Measurements from ENCODE around the gene PRDM7.
"Not testable (repeated sequence)": the region's sequence is repeated elsewhere in the genome, so short reads cannot be mapped to it uniquely, and the experiment has no call there.

PRDM7 gene

DNA sequence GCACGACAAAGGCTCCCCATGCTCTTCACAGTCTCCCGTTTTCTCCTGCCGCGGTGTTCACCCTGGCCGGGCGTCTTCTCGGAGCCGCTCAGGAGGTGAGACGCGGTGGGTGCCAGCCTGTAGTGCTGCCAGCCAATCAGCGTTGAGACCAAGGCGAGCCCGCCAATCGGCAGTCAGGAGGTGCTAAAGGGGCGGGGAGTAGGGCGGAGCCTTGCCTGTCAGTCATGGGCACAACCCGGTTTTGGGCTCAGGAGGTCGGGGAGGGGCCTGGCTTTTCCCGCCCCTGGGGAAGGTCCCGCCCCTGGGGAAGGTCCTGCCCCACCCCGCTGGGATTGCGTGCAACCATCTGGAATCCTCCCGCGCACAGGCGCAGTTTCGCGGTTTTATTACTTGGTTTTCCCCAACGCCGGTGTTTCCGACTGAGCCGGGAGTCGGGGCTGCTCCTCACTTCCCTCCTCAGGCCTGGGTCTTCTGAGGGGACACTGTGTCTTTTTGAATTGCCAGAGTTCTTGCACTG lies at the start of gene PRDM7:
PRDM7 (minus strand) TSS at position 92 of the 517 bp plus-strand sequence. CDS start 1,421 bp downstream, outside the sequence.
- DNase-seq (ENCODE audit: low read depth in 2 of 2): peak; percentile 90 to 92

DNA sequence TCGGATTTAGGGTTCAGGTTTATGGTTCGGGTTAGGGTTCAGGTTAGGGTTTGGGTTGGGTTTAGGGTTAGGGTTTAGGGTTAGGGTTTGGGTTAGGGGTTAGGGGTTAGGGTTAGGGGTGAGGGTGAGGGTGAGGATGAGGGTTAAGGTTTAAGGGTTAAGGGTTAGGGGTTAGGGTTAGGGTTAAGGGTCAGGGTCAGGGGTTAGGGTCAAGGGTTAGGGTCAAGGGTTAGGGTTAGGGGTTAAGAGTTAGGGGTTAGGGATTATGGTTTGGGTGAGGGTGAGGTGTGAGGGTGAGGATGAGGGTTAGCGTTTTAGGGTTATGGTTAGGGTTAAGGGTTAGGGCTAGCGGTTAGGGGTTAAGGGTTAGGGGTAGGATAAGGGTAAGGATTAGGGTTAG lies 44.7 kb upstream of the PRDM7 start:
- DNase-seq (ENCODE audit: low read depth in 2 of 2): not testable (repeated sequence)

DNA sequence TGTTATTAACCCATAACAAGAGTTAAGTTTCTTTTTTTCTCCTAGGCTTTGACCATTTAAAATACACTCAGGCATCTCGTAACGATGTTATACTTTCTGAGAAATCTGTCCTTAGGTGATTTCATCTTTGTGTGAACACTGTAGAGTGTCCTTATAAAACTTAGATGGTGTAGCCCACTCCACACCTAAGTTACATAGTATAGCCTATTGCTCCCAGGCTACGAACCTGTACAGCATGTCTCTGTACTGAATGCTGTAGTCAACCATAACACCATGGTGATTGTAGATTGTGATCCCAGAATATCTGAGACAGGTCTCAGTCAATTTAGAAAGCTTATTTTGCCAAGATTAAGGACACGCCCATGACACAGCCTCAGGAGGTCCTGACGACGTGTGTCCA lies 30.5 kb upstream of the PRDM7 start:
- not testable (repeated sequence) for DNase-seq (ENCODE audit: low read depth in 2 of 2)

DNA sequence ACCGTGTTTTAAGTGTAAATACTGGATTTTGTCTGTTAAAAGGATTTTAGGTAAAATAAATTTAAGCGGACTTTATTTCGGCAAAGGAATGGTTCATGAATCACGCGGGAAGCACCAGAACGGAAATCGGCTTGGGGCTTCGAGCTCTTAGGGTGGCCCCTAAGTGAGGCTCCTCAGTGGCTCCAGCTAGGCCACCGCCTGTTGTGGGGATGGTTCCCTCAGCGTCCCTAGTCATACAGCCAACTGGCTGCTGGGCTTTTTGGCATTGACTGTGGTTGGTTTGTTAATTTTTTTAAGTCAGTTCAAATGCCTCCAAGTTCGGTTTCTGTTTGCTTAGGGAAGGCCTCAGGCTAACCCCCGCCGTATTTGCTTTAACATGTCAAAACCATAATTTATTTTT lies 29.9 kb upstream of the PRDM7 start:
- not testable (repeated sequence) for DNase-seq (ENCODE audit: low read depth in 2 of 2)

DNA sequence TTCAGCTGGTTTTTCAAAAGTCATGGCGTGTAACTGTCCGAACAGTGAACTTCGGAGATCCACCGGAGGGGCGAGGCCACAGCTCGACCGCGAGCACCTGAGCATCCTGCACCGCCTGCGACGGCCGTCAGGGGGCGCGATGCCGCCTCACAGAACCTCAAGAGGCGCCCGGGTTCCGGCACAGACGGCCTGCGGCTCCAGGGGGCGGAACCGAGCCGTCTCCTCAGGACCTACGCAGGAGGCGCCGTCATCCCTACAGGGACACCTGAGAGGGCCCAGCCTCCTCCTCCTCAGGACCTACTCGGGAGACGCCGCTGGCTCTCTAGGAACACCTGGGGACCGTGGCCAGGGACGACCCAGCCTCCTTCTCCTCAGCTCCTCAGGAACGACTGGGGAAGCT lies 29.1 kb upstream of the PRDM7 start:
- peak in 1 of 2 donors; percentile 44 for DNase-seq (ENCODE audit: low read depth in 2 of 2)

DNA sequence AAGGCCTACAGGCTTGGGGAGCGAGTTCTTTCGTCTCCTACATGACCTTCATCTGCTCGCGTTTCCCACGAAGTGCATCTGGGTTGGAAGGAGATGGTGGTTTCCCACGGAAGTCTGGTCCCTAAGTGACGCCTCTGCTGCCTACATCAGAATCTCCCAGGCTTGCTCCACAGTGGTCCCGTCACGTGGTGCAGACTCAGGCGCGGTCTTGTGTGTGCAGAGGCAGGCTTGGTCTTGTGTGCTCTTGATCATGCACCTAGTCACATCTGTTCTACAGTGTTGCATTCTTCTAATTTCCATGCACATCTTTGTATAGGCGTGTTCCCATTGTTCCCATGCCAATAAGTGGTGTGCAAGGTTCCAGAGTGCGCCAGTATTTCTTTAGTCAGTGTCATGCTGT lies 27.6 kb upstream of the PRDM7 start:
- DNase-seq (ENCODE audit: low read depth in 2 of 2): not testable (repeated sequence)

DNA sequence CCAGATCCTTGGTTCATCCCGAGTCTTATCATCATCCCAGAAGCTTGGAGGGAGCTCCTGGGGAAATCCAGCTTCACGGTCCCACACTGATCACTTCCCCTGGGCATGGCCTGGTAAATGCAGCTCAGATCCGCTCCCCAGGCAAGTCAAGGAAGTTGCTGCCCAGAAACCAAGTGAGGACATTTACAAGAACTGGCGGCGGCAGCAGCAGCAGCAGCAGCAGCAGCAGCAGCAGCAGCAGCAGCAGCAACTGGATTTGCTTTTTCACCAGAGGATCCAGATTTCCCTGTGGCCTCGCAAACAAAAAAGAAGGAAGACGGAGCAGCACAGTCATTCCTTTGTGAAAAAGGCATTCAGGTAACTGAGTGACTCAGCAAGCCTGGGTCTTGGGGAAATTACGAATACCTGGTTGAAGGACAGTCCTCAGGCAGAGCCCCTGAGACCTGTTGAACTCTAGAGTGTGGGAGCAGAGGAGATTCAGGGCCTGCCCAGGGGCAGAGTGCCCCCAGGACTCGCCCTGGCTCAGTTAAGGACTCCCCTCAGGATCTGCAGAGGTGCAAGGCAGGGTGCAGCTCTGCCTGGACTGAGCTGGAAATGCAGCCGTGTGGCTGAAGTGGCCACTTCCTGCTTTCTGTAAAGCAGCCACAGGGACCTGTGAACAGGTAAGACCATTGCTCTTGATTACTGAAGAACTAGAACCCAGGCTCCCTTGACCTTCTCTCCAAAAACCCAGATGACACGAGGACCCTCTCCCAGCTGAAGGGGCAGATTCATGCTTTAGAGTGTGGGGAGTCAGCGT lies 25.2 kb upstream of the PRDM7 start:
- DNase-seq (ENCODE audit: low read depth in 2 of 2): not testable (repeated sequence)

DNA sequence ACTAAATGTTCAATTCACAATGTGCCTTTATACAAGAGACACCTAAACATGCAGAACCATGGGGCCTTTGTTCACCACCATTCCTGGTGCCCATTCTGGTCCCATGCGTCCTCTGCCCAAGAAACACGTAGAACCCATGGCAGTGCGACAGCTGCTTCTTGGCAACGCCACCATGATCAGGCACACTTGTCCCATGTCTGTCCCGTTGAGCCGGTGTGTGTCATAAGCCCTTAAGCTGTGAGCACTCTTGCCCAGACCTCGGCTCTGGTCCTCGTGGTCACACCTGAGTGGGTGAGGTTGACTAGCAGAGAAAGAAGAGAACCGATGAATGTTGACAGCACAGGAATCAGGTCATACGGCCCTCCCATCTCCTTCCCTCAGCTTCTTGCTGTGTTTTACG lies 24.2 kb upstream of the PRDM7 start:
- DNase-seq (ENCODE audit: low read depth in 2 of 2): not testable (repeated sequence)

DNA sequence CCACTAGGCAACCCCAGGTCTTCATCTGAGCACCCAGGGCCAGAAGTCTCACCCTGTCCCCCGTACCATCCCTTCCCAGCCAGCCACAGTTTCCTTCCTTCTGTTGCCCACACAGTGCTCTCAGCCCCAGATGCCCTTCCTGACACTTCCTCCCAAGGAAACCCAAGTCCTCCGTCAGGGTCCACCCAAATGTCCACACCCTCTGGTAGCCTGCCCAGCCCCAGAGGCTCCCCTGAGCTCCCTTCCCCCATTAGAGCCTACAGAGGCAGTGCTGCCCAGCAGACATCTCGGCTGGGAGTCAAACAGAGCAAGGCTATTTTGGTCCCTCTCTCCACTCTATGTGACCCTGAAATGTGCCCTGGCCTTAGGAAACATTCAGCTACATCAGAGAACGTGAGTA lies 23.7 kb upstream of the PRDM7 start:
- not testable (repeated sequence) for DNase-seq (ENCODE audit: low read depth in 2 of 2)

DNA sequence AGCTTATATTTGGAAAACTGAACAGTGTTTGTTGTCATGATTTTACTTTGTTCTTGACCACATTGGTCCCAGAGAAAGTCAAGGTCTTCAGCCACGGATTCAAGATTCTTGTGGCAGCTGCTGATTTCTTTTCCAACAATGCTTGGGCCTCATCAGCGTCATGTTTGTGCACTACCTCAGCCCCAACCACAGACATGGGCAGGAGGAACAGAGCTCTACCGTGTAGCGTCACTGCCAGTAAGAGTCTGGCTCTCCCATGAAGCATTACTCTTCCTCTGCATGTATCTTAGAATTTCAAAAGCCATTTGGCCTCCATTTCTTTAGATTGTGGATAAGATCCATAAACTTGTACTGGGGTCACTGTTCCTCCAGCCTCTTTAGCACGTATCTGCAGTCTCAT lies 23.1 kb upstream of the PRDM7 start:
- DNase-seq (ENCODE audit: low read depth in 2 of 2): not testable (repeated sequence)

DNA sequence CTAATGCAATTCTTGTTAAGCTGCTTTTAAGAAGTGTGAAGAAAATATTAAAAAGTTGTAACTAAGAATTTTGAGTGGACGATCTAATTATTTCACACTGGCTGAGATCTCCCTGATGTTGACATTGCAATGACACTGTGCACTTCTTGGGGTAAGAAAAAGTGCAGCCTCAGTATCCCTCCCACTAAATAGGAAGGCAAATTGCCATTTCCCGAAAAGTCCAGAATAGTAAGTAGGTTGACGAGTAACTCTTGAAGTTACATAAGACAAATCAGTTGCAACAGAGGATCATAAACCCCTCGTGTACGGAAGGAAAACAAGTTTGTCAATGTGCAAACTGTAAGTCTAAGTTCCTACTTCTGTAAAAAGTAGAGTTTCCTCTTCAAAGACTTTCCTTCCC lies 21.8 kb upstream of the PRDM7 start:
- not testable (repeated sequence) for DNase-seq (ENCODE audit: low read depth in 2 of 2)

DNA sequence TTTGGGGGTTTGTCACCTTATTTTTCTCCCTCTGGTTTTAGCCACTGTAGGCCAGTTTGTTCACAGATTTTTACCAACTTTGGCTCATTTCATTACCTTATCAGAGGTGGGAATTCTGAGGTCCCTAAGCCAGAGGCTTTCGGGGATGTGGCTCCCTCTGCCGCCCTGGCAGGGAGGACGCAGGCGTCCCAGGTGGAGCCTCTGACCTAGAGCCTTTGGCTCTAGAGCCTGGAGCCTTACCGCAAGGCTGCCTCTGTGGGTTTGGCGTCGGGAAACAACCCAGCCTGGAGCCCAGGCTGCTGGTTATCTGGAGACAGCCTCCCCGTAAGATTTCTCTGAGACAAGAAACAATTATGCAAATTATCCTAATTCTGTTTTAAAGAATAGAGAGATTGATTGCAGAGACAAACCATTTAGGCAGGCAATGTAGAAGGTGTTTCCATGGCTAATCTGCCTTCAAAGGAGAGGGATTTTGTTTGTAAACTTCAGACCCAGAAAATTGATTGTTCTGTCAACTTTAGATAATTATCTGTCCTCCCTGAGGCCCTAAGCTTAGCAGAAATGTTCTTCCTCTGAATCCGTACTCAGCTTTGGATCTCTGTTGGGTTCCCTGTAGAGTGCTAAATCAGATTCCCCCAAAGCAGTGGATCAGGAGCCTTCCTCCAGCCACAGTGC lies 20.0 kb upstream of the PRDM7 start:
- not testable (repeated sequence) for DNase-seq (ENCODE audit: low read depth in 2 of 2)

DNA sequence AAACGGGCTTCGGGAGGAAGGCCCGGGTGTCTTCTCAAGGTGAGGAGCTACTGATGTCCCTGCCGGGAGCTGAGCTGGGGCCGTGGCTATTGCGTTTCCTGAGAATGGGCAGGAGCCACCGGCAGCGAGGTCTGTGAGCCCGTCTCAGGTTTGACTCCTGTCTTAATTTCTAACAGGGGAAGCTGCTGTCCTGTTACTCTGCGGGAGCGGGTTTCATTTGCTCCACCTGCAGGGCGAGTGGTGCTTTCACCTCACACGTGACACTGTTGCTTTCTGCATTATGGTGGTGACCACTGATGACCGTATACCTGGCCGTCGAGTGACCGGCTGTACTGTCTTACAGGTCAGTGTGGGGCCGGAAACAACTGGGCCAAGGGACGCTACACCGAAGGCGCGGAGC lies 17.7 kb upstream of the PRDM7 start:
- DNase-seq (ENCODE audit: low read depth in 2 of 2): not testable (repeated sequence)

DNA sequence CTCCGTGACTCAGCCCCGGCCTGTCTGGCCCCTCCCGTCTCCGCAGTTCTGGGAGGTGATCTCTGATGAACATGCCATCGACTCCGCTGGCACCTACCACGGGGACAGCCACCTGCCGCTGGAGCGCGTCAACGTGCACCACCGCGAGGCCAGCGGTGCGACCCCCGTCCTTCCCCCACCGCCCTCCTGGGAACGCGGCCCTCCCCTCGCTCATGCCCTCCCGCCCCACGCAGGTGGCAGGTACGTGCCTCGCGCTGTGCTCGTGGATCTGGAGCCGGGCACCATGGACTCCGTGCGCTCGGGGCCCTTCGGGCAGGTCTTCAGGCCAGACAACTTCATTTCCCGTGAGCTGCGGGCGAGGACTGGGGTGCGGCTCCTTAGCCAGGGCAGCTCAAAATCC lies 17.2 kb upstream of the PRDM7 start:
- not testable (repeated sequence) for DNase-seq (ENCODE audit: low read depth in 2 of 2)

DNA sequence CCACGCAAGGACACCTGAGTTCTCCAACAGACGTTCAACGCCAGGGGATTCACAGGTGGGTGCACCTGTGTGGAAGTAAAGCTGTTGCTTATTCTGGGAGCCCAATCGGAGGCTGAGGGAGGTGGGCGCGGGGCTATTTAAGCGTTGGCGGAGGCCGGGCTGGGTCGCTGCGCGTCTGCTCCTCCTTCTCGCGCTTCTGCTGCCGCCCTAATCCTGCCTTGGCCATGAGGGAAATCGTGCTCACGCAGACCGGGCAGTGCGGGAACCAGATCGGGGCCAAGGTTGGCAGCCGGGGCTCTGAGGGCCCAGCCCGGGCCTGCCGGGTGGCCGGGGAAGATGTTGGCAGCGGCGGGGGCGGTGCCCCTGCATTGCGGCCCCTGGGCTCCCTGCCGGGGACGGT lies 16.7 kb upstream of the PRDM7 start:
- not testable (repeated sequence) for DNase-seq (ENCODE audit: low read depth in 2 of 2)

DNA sequence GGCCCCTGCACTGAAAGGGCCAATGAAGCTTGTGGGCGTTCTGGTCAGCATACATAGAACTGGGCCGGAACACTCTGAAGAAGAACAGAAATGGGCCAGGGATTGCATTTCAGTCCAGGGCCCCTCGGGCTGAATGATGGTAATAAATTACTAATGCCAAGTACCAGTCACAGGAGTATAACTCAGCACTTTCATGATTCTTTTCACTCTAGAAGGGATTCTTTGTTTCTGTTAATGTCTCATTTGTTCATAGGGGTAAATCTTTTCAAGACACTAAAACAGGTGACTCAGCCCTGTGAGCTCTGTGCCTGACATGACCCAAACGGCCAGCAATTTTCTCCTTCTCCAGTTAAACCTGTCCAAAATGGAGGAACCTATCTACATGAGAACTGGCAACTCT lies 15.7 kb upstream of the PRDM7 start:
- DNase-seq (ENCODE audit: low read depth in 2 of 2): not testable (repeated sequence)

DNA sequence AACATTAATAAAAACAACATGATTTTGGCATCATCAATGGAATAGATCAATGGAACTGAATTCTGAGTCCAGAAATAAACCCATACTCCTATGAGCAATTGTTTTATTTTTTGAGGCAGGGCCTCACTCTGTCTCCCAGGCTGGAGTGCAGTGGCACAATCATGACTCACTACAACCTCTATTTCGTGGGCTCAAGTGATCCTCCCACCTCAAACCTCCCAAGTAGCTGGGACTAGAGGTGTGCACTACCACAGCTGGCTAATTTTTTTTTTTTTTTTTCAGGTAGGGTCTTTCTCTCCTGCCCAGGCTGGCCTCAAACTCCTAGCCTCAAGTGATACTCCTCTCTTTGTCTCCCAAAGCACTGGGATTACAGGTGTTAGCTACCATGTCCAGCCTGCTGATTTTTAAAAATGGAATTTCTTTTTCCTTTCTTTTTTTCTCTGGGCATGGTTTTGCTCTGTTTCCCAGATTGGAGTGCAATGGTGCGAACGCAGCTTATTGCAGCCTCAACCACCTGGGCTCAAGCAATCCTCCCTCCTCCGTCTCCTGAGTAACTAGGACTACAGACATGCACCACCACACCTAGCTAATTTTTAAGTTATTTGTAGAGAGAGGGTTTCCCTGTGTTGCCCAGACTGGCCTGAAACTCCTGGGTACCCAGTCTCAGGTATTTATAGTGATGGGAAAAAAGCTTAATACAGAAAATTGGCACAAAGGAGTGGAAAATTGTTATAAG lies 7.3 kb upstream of the PRDM7 start:
- no peak for DNase-seq (ENCODE audit: low read depth in 2 of 2)

DNA sequence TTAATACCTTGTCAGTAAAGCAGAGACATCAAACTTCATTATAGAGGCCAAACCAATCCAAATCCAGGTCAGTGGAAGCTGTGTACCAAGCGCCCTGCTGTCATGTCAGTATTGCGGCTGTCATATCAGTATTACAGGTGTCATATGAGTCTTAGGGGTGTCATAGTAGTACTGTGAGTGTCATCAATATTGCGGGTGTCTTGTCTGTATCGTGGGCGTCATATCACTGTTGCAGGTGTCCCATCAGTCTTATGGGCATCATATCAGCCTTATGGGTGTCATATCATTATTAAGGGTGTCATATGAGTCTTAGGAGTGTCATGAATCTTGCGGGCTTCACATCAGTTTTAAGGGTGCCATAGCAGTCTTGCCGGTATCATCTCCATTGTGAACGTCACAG lies 6.0 kb upstream of the PRDM7 start:
- DNase-seq (ENCODE audit: low read depth in 2 of 2): no peak

DNA sequence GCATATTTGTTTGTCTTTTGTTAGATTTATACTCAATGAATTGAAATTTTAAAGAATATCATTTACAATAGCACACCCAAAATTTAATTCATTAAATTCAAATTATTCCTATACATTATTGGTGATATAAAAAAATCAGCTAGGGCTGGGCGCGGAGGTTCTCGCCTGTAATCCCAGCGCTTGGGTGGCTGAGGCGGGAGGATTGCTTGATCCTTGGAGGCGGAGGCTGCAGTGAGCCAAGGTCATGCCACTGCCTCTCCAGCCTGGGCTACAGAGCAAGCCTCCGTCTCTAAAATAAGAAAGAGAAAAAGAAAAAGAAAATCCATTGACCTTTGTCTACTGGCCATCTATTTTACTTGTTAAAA lies 4.5 kb upstream of the PRDM7 start:
- no peak for DNase-seq (ENCODE audit: low read depth in 2 of 2)

DNA sequence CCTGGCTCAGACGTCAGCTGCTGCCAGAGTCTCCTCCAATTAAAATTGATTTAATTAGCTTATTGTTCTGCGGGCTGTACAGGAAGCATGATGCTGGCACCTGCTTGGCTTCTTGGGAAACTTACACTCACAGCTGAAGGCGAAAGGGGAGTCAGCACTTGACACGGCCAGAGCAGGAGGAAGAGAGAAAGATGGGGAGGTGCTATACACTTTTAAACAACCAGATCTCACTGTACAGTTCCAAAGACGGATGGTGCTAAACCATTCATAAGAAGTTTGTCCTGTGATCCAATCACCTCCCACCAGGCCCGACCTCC lies 1.4 kb upstream of the PRDM7 start:
- no peak for DNase-seq (ENCODE audit: low read depth in 2 of 2)

DNA sequence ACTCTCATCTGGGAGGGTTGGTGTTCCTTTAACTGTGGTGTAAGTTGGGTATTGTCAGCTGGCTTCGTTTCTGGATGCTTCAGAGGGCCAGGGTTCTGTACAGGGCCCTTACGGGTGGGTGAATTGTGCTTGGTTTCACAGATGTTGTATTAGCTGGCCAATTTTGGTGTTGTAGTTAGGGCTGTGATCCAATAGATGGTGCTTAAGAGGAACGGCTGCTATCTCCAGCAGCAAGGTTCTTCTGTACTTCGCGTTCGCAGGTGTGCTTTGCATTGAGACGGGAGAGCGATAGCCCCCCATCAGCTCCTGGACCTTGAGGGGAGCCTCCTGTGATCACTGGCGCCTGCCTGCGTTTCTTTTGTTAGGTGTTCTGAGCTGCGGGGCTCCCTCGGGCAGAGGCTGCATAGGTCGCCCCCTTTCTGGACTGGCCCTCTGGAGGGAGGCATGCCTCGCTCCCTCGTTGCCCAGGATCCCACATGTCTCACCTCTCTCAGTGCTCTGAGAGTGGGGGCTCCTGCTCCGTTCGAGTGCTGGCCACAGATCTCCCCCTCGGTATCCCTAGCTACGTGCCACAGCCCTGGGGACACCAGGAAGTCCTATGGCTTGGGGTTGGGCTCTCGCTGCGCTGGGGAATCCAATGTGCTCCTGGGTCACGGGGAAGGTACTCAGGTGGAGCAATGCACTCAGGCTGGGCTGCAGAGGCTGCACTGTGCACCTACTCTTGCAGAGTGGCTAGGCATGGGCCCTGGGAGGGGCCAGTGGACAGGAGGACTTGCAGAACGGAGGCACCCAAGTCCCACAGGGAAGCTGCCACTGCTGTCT lies 837 bp upstream of the PRDM7 start:
- no peak for DNase-seq (ENCODE audit: low read depth in 2 of 2)

All from activated CD8-positive, alpha-beta memory T cell treated with anti-CD3 and anti-CD28 coated beads for 4 hours (primary cell).